ENCODE measurements around the gene FHL1.

FHL1 gene

DNA sequence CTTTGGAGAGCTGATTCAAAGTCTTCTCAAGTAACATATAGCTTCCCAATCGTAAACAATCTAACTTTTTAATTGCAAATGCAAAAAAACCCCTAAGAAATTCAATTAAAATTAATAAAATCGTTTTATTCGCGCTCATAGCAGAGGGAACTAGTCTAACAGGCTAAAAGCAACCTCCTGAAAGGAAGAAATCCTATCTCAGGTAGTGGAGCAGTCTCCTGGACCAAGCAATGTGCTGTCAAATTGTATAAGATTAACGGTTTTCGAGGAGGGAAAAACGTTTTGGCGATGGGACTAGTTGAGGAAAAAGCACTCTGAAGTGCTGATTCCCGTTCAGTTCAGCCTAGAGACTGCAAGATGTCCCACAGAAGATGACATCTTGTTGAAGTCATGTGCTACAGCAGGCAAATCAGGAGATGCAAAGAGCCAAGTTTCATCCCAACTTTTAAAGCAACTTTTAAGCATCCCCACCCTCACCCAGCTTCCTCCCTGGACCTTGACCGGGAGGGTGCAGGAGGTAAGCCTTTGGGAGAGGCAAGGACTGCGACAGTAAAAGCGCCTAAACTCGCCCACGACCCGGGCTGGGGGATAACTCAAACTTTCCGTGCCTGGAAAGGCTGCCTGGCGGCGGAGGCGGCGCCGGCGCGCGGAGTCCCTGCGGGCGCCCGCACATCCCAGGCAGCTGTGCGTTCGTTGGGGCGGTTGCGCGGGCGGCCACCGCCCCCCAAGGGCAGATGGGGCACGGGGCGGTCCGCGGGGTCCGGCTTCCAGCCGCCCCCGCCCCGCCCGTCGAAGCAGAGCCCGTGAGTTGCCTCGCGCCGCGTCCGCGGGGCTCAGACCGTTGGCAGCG, 103.1 kb downstream of the FHL1 start:
- peak in 1 of 3 experiments; percentile 16 for DNase-seq (ENCODE audit: low read depth in 2 of 3, low spot score in 2 of 3)

DNA sequence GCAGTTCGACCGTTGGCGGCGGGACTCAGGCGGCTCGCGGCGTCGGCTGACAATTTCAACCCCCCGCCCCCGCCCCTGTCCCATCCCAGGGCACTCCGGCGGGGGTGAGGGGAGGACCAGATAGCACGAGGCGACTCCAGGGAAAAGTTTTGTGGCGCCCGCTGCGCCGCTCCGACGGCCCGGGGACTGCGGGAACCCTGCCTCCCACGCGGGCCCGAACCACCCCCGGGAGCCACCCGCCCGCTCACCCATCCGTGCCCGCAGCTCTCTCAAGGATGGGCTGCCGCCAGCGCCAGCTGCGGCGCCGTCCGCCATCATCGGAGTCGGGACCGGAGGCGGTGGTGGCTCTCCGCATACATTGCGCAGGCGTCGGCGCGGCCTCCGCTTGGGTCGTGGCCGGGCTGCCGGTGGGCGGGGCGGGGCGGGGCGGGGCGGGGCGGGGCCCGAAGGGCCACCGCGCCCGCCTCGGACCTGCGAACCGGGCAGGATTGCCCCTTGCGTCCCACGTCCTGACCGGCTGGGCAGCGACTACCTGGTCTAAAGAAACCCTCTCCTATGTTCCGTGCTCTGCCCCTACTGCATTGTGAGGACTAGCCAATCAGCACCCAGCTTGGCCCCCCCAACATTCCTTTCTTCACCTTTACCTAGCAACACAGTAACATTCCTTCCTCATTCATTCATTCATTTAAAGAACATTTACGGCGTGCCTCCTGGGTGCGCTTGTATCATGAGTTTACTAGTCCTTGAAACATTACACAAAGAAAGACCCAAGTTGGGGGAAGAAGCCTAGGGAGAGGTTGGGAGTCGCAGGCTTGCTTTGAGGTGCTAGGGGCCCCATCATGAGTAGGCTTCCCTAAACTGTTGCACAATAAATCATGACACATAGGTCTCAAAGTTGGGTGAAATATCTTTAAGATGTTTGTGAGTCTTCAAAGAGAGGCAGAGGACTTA, 104.0 kb downstream of the FHL1 start, which contains the start of gene MAP7D3:
TSS of gene MAP7D3 (minus strand) at position 360 of the 951 bp plus-strand sequence. CDS start at position 318, 42 bp downstream.
- DNase-seq (ENCODE audit: low read depth in 2 of 3, low spot score in 2 of 3) = peak in 2 of 3 experiments; percentile 16 to 38

GRCh38 chrX:136255541-136255940, 108.2 kb downstream of the FHL1 start:
- DNase-seq (ENCODE audit: low read depth in 2 of 3, low spot score in 2 of 3) = no peak

DNA sequence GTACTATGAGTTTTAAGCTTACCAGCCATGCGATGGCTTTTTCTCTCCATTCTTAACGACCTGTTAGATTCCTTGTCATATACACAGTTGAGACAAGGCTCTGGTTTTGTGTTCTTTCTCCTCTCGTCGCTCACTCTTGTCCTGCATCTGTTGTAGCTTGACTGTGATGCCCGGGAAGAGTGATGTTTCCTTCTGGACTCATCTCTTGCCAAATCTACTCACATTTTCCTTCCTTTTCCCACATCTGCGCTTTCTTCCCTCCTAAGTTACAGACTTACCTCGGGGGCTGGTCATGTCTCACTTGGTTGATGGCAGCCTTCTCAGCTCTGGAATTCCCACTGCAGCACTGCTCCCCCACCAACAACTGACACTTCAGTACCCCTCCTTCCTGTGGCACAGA, 108.7 kb downstream of the FHL1 start:
- DNase-seq (ENCODE audit: low read depth in 2 of 3, low spot score in 2 of 3) = no peak

GRCh38 chrX:136258951-136259350, 111.6 kb downstream of the FHL1 start:
- no peak for DNase-seq (ENCODE audit: low read depth in 2 of 3, low spot score in 2 of 3)

DNA sequence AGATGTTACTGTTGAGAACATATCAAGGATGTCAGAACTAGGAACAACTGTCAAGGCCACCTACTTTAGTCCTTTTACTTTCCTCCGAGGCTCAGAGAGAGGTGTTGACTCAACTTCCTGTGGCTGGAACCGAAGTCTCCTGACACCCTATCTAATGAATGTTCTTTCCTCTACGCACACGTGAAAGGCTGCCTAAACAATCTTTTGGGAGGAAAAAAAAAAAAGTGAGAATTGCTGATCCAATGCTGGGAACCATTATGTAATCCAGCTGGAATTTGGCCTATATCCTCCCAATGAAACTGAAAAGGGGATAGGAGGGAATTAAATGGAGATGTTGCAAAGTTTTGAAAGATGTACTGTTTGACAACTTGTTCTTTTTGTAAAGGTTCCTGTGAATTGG, 112.2 kb downstream of the FHL1 start:
- no peak for DNase-seq (ENCODE audit: low read depth in 2 of 3, low spot score in 2 of 3)

DNA sequence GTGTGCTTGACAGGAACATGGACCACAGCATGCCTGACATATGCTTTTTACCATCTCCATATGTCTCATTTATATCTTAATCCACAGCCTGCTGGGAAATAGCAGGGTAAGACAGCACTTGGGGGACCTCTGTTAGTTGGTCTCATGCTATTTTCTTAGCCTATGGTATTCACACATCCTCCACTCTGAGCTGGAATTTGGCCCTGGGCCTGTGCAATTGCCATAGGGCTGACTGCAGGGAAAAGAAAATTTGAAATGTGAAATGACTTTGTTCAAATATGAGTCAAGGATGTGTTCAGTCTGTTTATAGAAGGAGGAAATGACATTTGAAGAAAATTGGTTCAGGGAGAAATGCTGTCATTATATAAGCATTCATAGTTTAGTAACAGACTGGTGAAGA, 113.4 kb downstream of the FHL1 start:
- DNase-seq (ENCODE audit: low read depth in 2 of 3, low spot score in 2 of 3) = no peak
